Stimulated activated naive B cell treated with anti-CD40 and anti-IgM and Interleukin-4, amounts not matched to agents 10 μg/mL and 1 μg/mL and 100 μg/mL, for 72 hours (primary cell): Measurements from ENCODE around the gene GMPPA.

Source experiments
- ATAC-seq, 2 donors: fragments of 150-1000 bp; cut with Tn5 transposase; replicated peaks; 2 replicates each; pipeline ENCODE4 v1.10.0; 2021; ENCODE audit warnings: moderate library complexity in 1 of 2
- DNase-seq: peaks from one replicate; pipeline ENCODE4 v3.0.0; 2021
- H3K27ac Mint-ChIP-seq: one replicate; pipeline ENCODE4 v1.8.0; 2022; ENCODE audit warnings: mild to moderate bottlenecking, mixed read lengths
- H3K27me3 Mint-ChIP-seq, 2 donors: one replicate each; pipeline ENCODE4 v1.8.0; 2022; ENCODE audit warnings: mixed read lengths in 2 of 2
- H3K36me3 Mint-ChIP-seq, 2 donors: one replicate each; pipeline ENCODE4 v1.8.0; 2022; ENCODE audit warnings: mixed read lengths in 2 of 2, mild to moderate bottlenecking in 1 of 2
- H3K4me1 Mint-ChIP-seq, 2 donors: one replicate each; pipeline ENCODE4 v1.8.0; 2022; ENCODE audit warnings: mixed read lengths in 2 of 2, mild to moderate bottlenecking in 1 of 2
- H3K4me3 Mint-ChIP-seq, 2 donors: one replicate each; pipeline ENCODE4 v1.8.0; 2022; ENCODE audit warnings: mild to moderate bottlenecking in 2 of 2, mixed read lengths in 2 of 2, moderate library complexity in 1 of 2
- H3K9me3 Mint-ChIP-seq, 2 donors: one replicate each; pipeline ENCODE4 v1.8.0; 2022; ENCODE audit warnings: mixed read lengths in 2 of 2, mild to moderate bottlenecking in 1 of 2

GMPPA gene

GRCh38 chr2:219511547-219512325 lies 13.0 kb downstream of the GMPPA start:
- DNase-seq (no peak), ATAC-seq (no peak)
- peaks cover 33 to 46% of the 10 kb centered on the region in 2 donors for H3K4me1 Mint-ChIP-seq
- H3K27me3 Mint-ChIP-seq: peaks cover 72 to 88% of the 10 kb centered on the region in 2 donors
- peaks cover 10 to 22% of the 10 kb centered on the region in 2 donors for H3K36me3 Mint-ChIP-seq
- H3K4me3 Mint-ChIP-seq: no peak overlapping the region
- no peaks in the 10 kb centered on the region for H3K9me3 Mint-ChIP-seq
- H3K27ac Mint-ChIP-seq: no peak overlapping the region

GRCh38 chr2:219512524-219513216 lies 14.0 kb downstream of the GMPPA start:
- Mint-ChIP-seq H3K36me3 (peaks cover 2 to 13% of the 10 kb centered on the region in 2 donors), H3K9me3 (no peaks in the 10 kb centered on the region), H3K4me1 (peaks cover 33 to 42% of the 10 kb centered on the region in 2 donors), H3K4me3 (no peak overlapping the region), H3K27me3 (peaks cover 82 to 93% of the 10 kb centered on the region in 2 donors), H3K27ac (no peak overlapping the region)
- no peak for DNase-seq
- ATAC-seq: no peak

- DNase-seq: no peak
- peaks cover 88 to 95% of the 10 kb centered on the region in 2 donors for H3K27me3 Mint-ChIP-seq
- no peak overlapping the region for H3K4me3 Mint-ChIP-seq
- no peaks in the 10 kb centered on the region for H3K9me3 Mint-ChIP-seq
- no peak for ATAC-seq
- no peak overlapping the region for H3K27ac Mint-ChIP-seq
- peaks cover 2 to 7% of the 10 kb centered on the region in 2 donors for H3K36me3 Mint-ChIP-seq
- peaks cover 33 to 42% of the 10 kb centered on the region in 2 donors for H3K4me1 Mint-ChIP-seq
Measured at GRCh38 chr2:219513787-219514186, 15.1 kb downstream of the GMPPA start.

GRCh38 chr2:219514196-219514761 lies 15.6 kb downstream of the GMPPA start, which contains the start of gene ASIC4:
Gene ASIC4, plus strand, starts transcription at chr2:219514482. Its CDS starts 243 bp downstream, at chr2:219514725.
- no peak within 1 kb of the TSS for H3K27ac Mint-ChIP-seq
- no peak within 1 kb of the TSS for H3K4me3 Mint-ChIP-seq
- no peak for DNase-seq
- no peaks in the 10 kb centered on the region for H3K9me3 Mint-ChIP-seq
- H3K27me3 Mint-ChIP-seq: peaks cover 90 to 96% of the 10 kb centered on the region in 2 donors
- no peak for ATAC-seq
- peaks cover 33 to 40% of the 10 kb centered on the region in 2 donors for H3K4me1 Mint-ChIP-seq
- H3K36me3 Mint-ChIP-seq: peaks cover 2 to 7% of the 10 kb centered on the region in 2 donors

GRCh38 chr2:219514836-219515235 lies 16.1 kb downstream of the GMPPA start:
- no peaks in the 10 kb centered on the region for H3K9me3 Mint-ChIP-seq
- H3K4me1 Mint-ChIP-seq: peaks cover 28 to 34% of the 10 kb centered on the region in 2 donors
- no peak overlapping the region for H3K27ac Mint-ChIP-seq
- no peak for ATAC-seq
- peaks cover 90 to 95% of the 10 kb centered on the region in 2 donors for H3K27me3 Mint-ChIP-seq
- H3K4me3 Mint-ChIP-seq: no peak overlapping the region
- H3K36me3 Mint-ChIP-seq: peaks cover 2 to 3% of the 10 kb centered on the region in 2 donors
- DNase-seq: no peak

GRCh38 chr2:219515874-219516629 lies 17.4 kb downstream of the GMPPA start:
- ATAC-seq (no peak), DNase-seq (no peak)
- Mint-ChIP-seq H3K36me3 (peaks cover 2 to 3% of the 10 kb centered on the region in 2 donors), H3K27me3 (peaks cover 88 to 95% of the 10 kb centered on the region in 2 donors), H3K4me3 (no peak overlapping the region), H3K27ac (no peak overlapping the region), H3K9me3 (no peaks in the 10 kb centered on the region), H3K4me1 (peaks cover 17 to 22% of the 10 kb centered on the region in 2 donors)

GRCh38 chr2:219516888-219517287 lies 18.2 kb downstream of the GMPPA start:
- H3K9me3 Mint-ChIP-seq: no peaks in the 10 kb centered on the region
- no peak overlapping the region for H3K27ac Mint-ChIP-seq
- peaks cover 0 to 2% of the 10 kb centered on the region in 2 donors for H3K36me3 Mint-ChIP-seq
- ATAC-seq (no peak), DNase-seq (no peak)
- H3K4me1 Mint-ChIP-seq: peaks cover 21 to 28% of the 10 kb centered on the region in 2 donors
- peaks cover 88 to 95% of the 10 kb centered on the region in 2 donors for H3K27me3 Mint-ChIP-seq
- H3K4me3 Mint-ChIP-seq: no peak overlapping the region

- Mint-ChIP-seq H3K9me3 (no peaks in the 10 kb centered on the region), H3K36me3 (peaks cover 0 to 2% of the 10 kb centered on the region in 2 donors), H3K27me3 (peaks cover 84 to 89% of the 10 kb centered on the region in 2 donors), H3K27ac (no peak overlapping the region), H3K4me1 (peaks cover 21 to 25% of the 10 kb centered on the region in 2 donors), H3K4me3 (no peak overlapping the region)
- ATAC-seq (no peak), DNase-seq (no peak)
Measured at GRCh38 chr2:219517954-219518778, 19.5 kb downstream of the GMPPA start.

- peaks cover 80 to 89% of the 10 kb centered on the region in 2 donors for H3K27me3 Mint-ChIP-seq
- no peak overlapping the region for H3K4me3 Mint-ChIP-seq
- ATAC-seq (no peak), DNase-seq (no peak)
- H3K36me3 Mint-ChIP-seq: no peaks in the 10 kb centered on the region
- peaks cover 12 to 19% of the 10 kb centered on the region in 2 donors for H3K4me1 Mint-ChIP-seq
- no peaks in the 10 kb centered on the region for H3K9me3 Mint-ChIP-seq
- H3K27ac Mint-ChIP-seq: no peak overlapping the region
Measured at GRCh38 chr2:219519526-219519916, 20.8 kb downstream of the GMPPA start.

GRCh38 chr2:219520079-219520478 lies 21.4 kb downstream of the GMPPA start:
- Mint-ChIP-seq H3K4me3 (no peak overlapping the region), H3K4me1 (peaks cover 12 to 19% of the 10 kb centered on the region in 2 donors), H3K36me3 (no peaks in the 10 kb centered on the region), H3K27ac (no peak overlapping the region), H3K9me3 (no peaks in the 10 kb centered on the region), H3K27me3 (peaks cover 81 to 87% of the 10 kb centered on the region in 2 donors)
- ATAC-seq (no peak), DNase-seq (no peak)

- Mint-ChIP-seq H3K4me3 (peak overlapping the region in 1 of 2 donors; percentile 49), H3K27me3 (peaks cover 81 to 87% of the 10 kb centered on the region in 2 donors), H3K4me1 (peaks cover 12 to 19% of the 10 kb centered on the region in 2 donors), H3K36me3 (no peaks in the 10 kb centered on the region), H3K27ac (peak overlapping the region; percentile 22), H3K9me3 (no peaks in the 10 kb centered on the region)
- ATAC-seq (peak; percentile 34 to 44), DNase-seq (no peak)
Measured at GRCh38 chr2:219521066-219521880, 22.6 kb downstream of the GMPPA start.

GRCh38 chr2:219522111-219523030 lies 23.7 kb downstream of the GMPPA start:
- Mint-ChIP-seq H3K9me3 (no peaks in the 10 kb centered on the region), H3K4me3 (peak overlapping the region; percentile 40 to 49), H3K27me3 (peaks cover 81 to 87% of the 10 kb centered on the region in 2 donors), H3K4me1 (peaks cover 12 to 19% of the 10 kb centered on the region in 2 donors), H3K27ac (peak overlapping the region; percentile 22), H3K36me3 (no peaks in the 10 kb centered on the region)
- DNase-seq: no peak
- no peak for ATAC-seq
